Sigmoid colon (tissue), 4 donors: ENCODE measurements around the gene KCND3.

Experiments
- CTCF ChIP-seq, 4 experiments: fragments of 450-650 bp in 3 of 4; fragments of 200-600 bp in 1 of 4; IDR thresholded peaks; one replicate each; pipeline ENCODE4 v1.5.1; 2016 to 2019; ENCODE audit warnings: antibody characterized with exemption in 4 of 4, mild to moderate bottlenecking in 3 of 4, moderate library complexity in 2 of 4
- POLR2A ChIP-seq, 2 donors: fragments of 450-650 bp; IDR thresholded peaks; one replicate each; pipeline ENCODE4 v1.6.1; 2016; ENCODE audit warnings: antibody characterized with exemption in 2 of 2, mild to moderate bottlenecking in 2 of 2, moderate library complexity in 2 of 2
- POLR2AphosphoS5 ChIP-seq, 4 donors: sonication (generic); formaldehyde crosslinking; IDR thresholded peaks; one replicate each; pipeline ENCODE4 v1.6.1; 2017; ENCODE audit warnings: antibody characterized with exemption in 4 of 4

- TF ChIP-seq CTCF (IDR thresholded peaks at IDR 0.05) (no peak), POLR2A (IDR thresholded peaks at IDR 0.05) (no peak), POLR2AphosphoS5 (IDR thresholded peaks at IDR 0.05) (no peak)
Measured at GRCh38 chr1:111958075-111958474, 31.4 kb downstream of the KCND3 start.
